Panc1 (cell line): ENCODE results near the gene KRTAP12-2. TPM values are rescaled to one million over a fixed set of nuclear protein-coding genes. Genes with fewer than 3 reads are reported as not detected.

Source experiments
- ATAC-seq: fragments of 200-7000 bp; cut with Tn5 transposase; 2 replicates; pipeline ENCODE4 v1.9.1; 2020; ENCODE audit warnings: mild to moderate bottlenecking, moderate library complexity
- BruUV-seq: library from RNA; stranded (reverse); fragments of 400-500 nt; replicated peaks from 2 replicates; lab custom pipeline; 2021; lab: Mats Ljungman, UMichigan
- CTCF ChIA-PET: fragments of 300-600 bp; sonication (Branson Sonifier 250); formaldehyde crosslinking; loops from one replicate; lab custom pipeline; 2022; ENCODE audit warnings: antibody characterized with exemption; lab: Charles Lee
- POLR2A ChIA-PET: fragments of 300-600 bp; sonication (Branson Sonifier 250); formaldehyde crosslinking; loops from one replicate; lab custom pipeline; 2022; ENCODE audit warnings: antibody characterized with exemption; lab: Charles Lee
- DNase-seq: peaks from one replicate; pipeline ENCODE4 v3.0.0-alpha.2; 2010; ENCODE audit warnings: low read depth, low spot score
- H3K27ac ChIP-seq: 2 replicates; pipeline ENCODE4 v1.5.1; 2011; ENCODE audit warnings: mild to moderate bottlenecking, low read length, inconsistent platforms
- H3K27me3 ChIP-seq: fragments of 200-500 bp; sonication (Bioruptor generic); 2 replicates; pipeline ENCODE4 v1.6.0; 2014; ENCODE audit warnings: low read length, inconsistent platforms; ENCODE audit not compliant: control insufficient read depth, insufficient read depth
- H3K36me3 ChIP-seq: fragments of 200-500 bp; sonication (Bioruptor generic); 2 replicates; pipeline ENCODE4 v1.5.1; 2014; ENCODE audit warnings: inconsistent platforms, mild to moderate bottlenecking, low read length, moderate library complexity; ENCODE audit not compliant: control insufficient read depth, insufficient read depth
- H3K4me1 ChIP-seq: 2 replicates; pipeline ENCODE4 v1.5.1; 2011; ENCODE audit warnings: inconsistent platforms, mild to moderate bottlenecking, low read length, moderate library complexity; ENCODE audit not compliant: control insufficient read depth, insufficient read depth
- H3K4me3 ChIP-seq, 2 experiments: 2 replicates each; pipeline ENCODE4 v1.5.1; 2011 to 2012; ENCODE audit warnings: low read depth in 2 of 2, low read length in 2 of 2, mild to moderate bottlenecking in 2 of 2, inconsistent platforms in 1 of 2, moderate library complexity in 1 of 2
- H3K9me3 ChIP-seq: fragments of 200-500 bp; sonication (Bioruptor generic); 2 replicates; pipeline ENCODE4 v1.5.1; 2014; ENCODE audit warnings: low read depth, mild to moderate bottlenecking, inconsistent platforms, low read length, moderate library complexity; ENCODE audit not compliant: control insufficient read depth, insufficient read depth
- CTCF ChIP-seq: fragments of 450-650 bp; IDR thresholded peaks from 2 replicates; pipeline ENCODE4 v1.5.1; 2017; ENCODE audit warnings: mild to moderate bottlenecking
- POLR2AphosphoS5 ChIP-seq: IDR thresholded peaks from 2 replicates; pipeline ENCODE4 v1.6.1; 2012; ENCODE audit warnings: mild to moderate bottlenecking, low read depth, low read length, moderate library complexity
- REST ChIP-seq, 2 experiments: IDR thresholded peaks; 2 replicates each; pipeline ENCODE4 v1.6.1; 2011 to 2012; ENCODE audit warnings: low read depth in 2 of 2, control low read depth in 1 of 2, low read length in 1 of 2, mild to moderate bottlenecking in 1 of 2, moderate library complexity in 1 of 2; ENCODE audit not compliant: insufficient read depth in 1 of 2
- SIN3A ChIP-seq: IDR thresholded peaks from 2 replicates; pipeline ENCODE4 v1.6.1; 2012; ENCODE audit warnings: low read depth, mild to moderate bottlenecking, low read length, moderate library complexity, borderline replicate concordance; ENCODE audit not compliant: insufficient read depth
- TCF7L2 ChIP-seq: IDR thresholded peaks from 2 replicates; pipeline ENCODE4 v1.6.1; 2011; ENCODE audit warnings: mild to moderate bottlenecking, low read depth, low read length, inconsistent platforms
- in situ Hi-C: cut with HindIII; loops from 2 replicates; pipeline ENCODE4 v1.10.0; 2016; ENCODE audit warnings: low sequenced_read_pairs, low pct_unique_long_range_greater_than_20kb
- intact Hi-C: fragments of 100-400 bp; cut with micrococcal nuclease; formaldehyde crosslinking; loops from one replicate; pipeline ENCODE4 v1.10.0; 2022; ENCODE audit not compliant: unreplicated experiment
- total RNA-seq: library from RNA; stranded (reverse); gene quantifications from one replicate; pipeline ENCODE4 v1.2.1, GENCODE V29; 2021; ENCODE audit not compliant: unreplicated experiment

Gene KRTAP12-2
- total RNA-seq, 1 experiment from 2014 or later = not detected

- no peaks in the 10 kb centered on the region for H3K9me3 ChIP-seq
- intact Hi-C loops = no loop called here
- no peaks in the 10 kb centered on the region for H3K4me1 ChIP-seq
- POLR2A ChIA-PET = no interaction called here
- in situ Hi-C loops = no loop called here
- ATAC-seq = no peak
- no peak for DNase-seq
- TF ChIP-seq POLR2AphosphoS5 (no peak), CTCF (no peak), TCF7L2 (no peak), SIN3A (no peak), REST (IDR thresholded peaks at IDR 0.05; ENCODE audit: insufficient read depth in 1 of 2, low read depth in 2 of 2, low read length in 1 of 2) (no peak)
- no peak overlapping the region for H3K4me3 ChIP-seq
- CTCF ChIA-PET = no interaction called here
- no peaks in the 10 kb centered on the region for H3K36me3 ChIP-seq
- H3K27me3 ChIP-seq = no peaks in the 10 kb centered on the region
- H3K27ac ChIP-seq = no peak overlapping the region
- BruUV-seq = no TSS peak
Observed at GRCh38 chr21:44702111-44702972, 35.6 kb upstream of the KRTAP12-2 start.

GRCh38 chr21:44701541-44701940, 34.8 kb upstream of the KRTAP12-2 start:
- CTCF ChIA-PET = no interaction called here
- BruUV-seq = no TSS peak
- no peaks in the 10 kb centered on the region for H3K4me1 ChIP-seq
- DNase-seq (no peak), ATAC-seq (no peak)
- POLR2A ChIA-PET = no interaction called here
- no peaks in the 10 kb centered on the region for H3K9me3 ChIP-seq
- in situ Hi-C loops = no loop called here
- no peaks in the 10 kb centered on the region for H3K36me3 ChIP-seq
- no peak for TF ChIP-seq REST (IDR thresholded peaks at IDR 0.05; ENCODE audit: insufficient read depth in 1 of 2, low read depth in 2 of 2, low read length in 1 of 2)
- TF ChIP-seq CTCF = no peak
- no peak for TF ChIP-seq POLR2AphosphoS5
- TF ChIP-seq TCF7L2 = no peak
- TF ChIP-seq SIN3A = no peak
- no peaks in the 10 kb centered on the region for H3K27me3 ChIP-seq
- H3K27ac ChIP-seq = no peak overlapping the region
- H3K4me3 ChIP-seq = no peak overlapping the region
- intact Hi-C loops = no loop called here
